Muscle layer of colon (tissue), 2 donors: ENCODE results near the gene MAGI1.

Source experiments
- H3K27ac ChIP-seq: one replicate; pipeline ENCODE4 v1.7.0; 2013; ENCODE audit warnings: low read depth, mild to moderate bottlenecking, low read length, moderate library complexity
- H3K27me3 ChIP-seq, 2 donors: one replicate each; pipeline ENCODE4 v1.7.0; 2013; ENCODE audit warnings: low read length in 2 of 2, mild to moderate bottlenecking in 2 of 2; ENCODE audit not compliant: insufficient read depth in 2 of 2, control insufficient read depth in 1 of 2
- H3K36me3 ChIP-seq: one replicate; pipeline ENCODE4 v1.7.0; 2013; ENCODE audit warnings: mild to moderate bottlenecking, low read length; ENCODE audit not compliant: insufficient read depth
- H3K4me1 ChIP-seq: one replicate; pipeline ENCODE4 v1.7.0; 2013; ENCODE audit warnings: mild to moderate bottlenecking, low read length; ENCODE audit not compliant: insufficient read depth
- H3K4me3 ChIP-seq, 2 donors: one replicate each; pipeline ENCODE4 v1.7.0; 2013; ENCODE audit warnings: low read length in 2 of 2, low read depth in 1 of 2, mild to moderate bottlenecking in 1 of 2, moderate library complexity in 1 of 2
- H3K9ac ChIP-seq: one replicate; pipeline ENCODE4 v1.7.0; 2013; ENCODE audit warnings: low read length
- H3K9me3 ChIP-seq: one replicate; pipeline ENCODE4 v1.7.0; 2013; ENCODE audit warnings: mild to moderate bottlenecking, low read length
- donor health status: abdominal sarcoma.
- donor health status: Adenocarcinoma of cecum.

MAGI1 gene

DNA sequence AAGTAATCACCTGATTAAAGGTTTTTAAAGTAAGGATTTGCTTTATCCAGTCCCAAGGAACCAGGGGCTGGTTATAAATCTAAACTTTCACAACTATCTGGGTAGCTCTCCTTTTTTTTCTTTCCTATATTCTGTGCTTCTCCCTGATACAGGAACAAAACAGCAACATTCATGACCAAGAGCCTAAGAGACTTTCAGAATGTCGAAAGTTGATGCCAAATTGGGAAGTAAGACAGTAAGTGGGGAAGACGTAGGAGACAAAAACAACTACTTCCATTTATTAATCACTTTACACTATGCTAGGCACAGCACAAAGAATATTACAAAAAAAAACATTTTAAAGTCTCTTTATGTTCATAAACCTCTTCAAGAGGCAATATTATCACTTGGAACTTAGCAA lies 211.6 kb downstream of the MAGI1 start:
- Histone ChIP-seq H3K4me1 (peaks cover 1% of the 10 kb centered on the region), H3K4me3 (no peak overlapping the region), H3K27me3 (no peaks in the 10 kb centered on the region), H3K27ac (no peak overlapping the region), H3K9ac (no peak overlapping the region), H3K9me3 (no peaks in the 10 kb centered on the region), H3K36me3 (no peaks in the 10 kb centered on the region)

GRCh38 chr3:65824166-65824565 lies 214.6 kb downstream of the MAGI1 start:
- Histone ChIP-seq H3K4me3 (no peak overlapping the region), H3K27ac (no peak overlapping the region), H3K9ac (no peak overlapping the region), H3K27me3 (no peaks in the 10 kb centered on the region), H3K9me3 (no peaks in the 10 kb centered on the region), H3K36me3 (no peaks in the 10 kb centered on the region), H3K4me1 (no peaks in the 10 kb centered on the region)

GRCh38 chr3:65820600-65820999 lies 218.1 kb downstream of the MAGI1 start:
- Histone ChIP-seq H3K27me3 (no peaks in the 10 kb centered on the region), H3K4me1 (no peaks in the 10 kb centered on the region), H3K9ac (no peak overlapping the region), H3K27ac (no peak overlapping the region), H3K4me3 (no peak overlapping the region), H3K36me3 (no peaks in the 10 kb centered on the region), H3K9me3 (no peaks in the 10 kb centered on the region)

- H3K4me3 ChIP-seq = no peak overlapping the region
These were observed 218.8 kb downstream of the MAGI1 start for GRCh38 chr3:65819896-65820295.

GRCh38 chr3:65817553-65818126 lies 221.1 kb downstream of the MAGI1 start:
- Histone ChIP-seq H3K9me3 (no peaks in the 10 kb centered on the region), H3K9ac (no peak overlapping the region), H3K27ac (no peak overlapping the region), H3K4me1 (no peaks in the 10 kb centered on the region), H3K36me3 (no peaks in the 10 kb centered on the region), H3K27me3 (no peaks in the 10 kb centered on the region), H3K4me3 (no peak overlapping the region)

More at GRCh38 chr3:65819896-65820295, 218.8 kb downstream of the MAGI1 start:
- Histone ChIP-seq H3K27me3 (no peaks in the 10 kb centered on the region), H3K9ac (no peak overlapping the region), H3K36me3 (no peaks in the 10 kb centered on the region), H3K9me3 (no peaks in the 10 kb centered on the region), H3K4me1 (no peaks in the 10 kb centered on the region), H3K27ac (no peak overlapping the region)

GRCh38 chr3:65816208-65816607 lies 222.5 kb downstream of the MAGI1 start:
- no peak overlapping the region for H3K27ac ChIP-seq
- no peak overlapping the region for H3K4me3 ChIP-seq
- no peaks in the 10 kb centered on the region for H3K4me1 ChIP-seq
- H3K36me3 ChIP-seq = no peaks in the 10 kb centered on the region
- no peak overlapping the region for H3K9ac ChIP-seq
- H3K27me3 ChIP-seq = no peaks in the 10 kb centered on the region
- no peaks in the 10 kb centered on the region for H3K9me3 ChIP-seq

GRCh38 chr3:65814845-65815578 lies 223.7 kb downstream of the MAGI1 start:
- H3K27me3 ChIP-seq = no peaks in the 10 kb centered on the region
- no peak overlapping the region for H3K27ac ChIP-seq
- no peak overlapping the region for H3K4me3 ChIP-seq

DNA sequence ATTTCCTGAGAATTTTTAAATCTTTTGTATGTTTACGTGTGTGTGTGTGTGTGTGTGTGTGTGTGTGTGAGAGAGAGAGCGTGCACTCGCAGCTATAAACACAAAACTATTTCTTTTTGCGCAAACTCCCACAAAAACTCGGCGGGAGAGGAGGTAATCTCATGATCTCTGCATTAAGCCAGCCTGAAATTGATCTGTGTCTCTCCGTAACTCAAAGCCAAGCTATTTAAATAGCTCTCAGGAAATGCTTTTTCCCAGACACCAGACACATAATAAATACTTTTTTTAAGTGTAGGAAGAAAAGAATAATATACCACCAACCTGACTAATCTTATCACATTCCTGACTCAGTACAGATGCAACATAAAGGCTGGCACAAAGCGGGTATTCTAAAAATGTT lies 226.8 kb downstream of the MAGI1 start:
- Histone ChIP-seq H3K36me3 (no peaks in the 10 kb centered on the region), H3K4me1 (no peaks in the 10 kb centered on the region), H3K9ac (no peak overlapping the region), H3K4me3 (no peak overlapping the region), H3K27me3 (no peaks in the 10 kb centered on the region), H3K9me3 (no peaks in the 10 kb centered on the region), H3K27ac (no peak overlapping the region)

More at GRCh38 chr3:65814845-65815578, 223.7 kb downstream of the MAGI1 start:
- Histone ChIP-seq H3K36me3 (no peaks in the 10 kb centered on the region), H3K4me1 (no peaks in the 10 kb centered on the region), H3K9ac (no peak overlapping the region), H3K9me3 (no peaks in the 10 kb centered on the region)

GRCh38 chr3:65811086-65811761 lies 227.5 kb downstream of the MAGI1 start:
- Histone ChIP-seq H3K27me3 (no peaks in the 10 kb centered on the region), H3K27ac (no peak overlapping the region), H3K4me1 (no peaks in the 10 kb centered on the region), H3K9ac (no peak overlapping the region), H3K36me3 (no peaks in the 10 kb centered on the region), H3K9me3 (no peaks in the 10 kb centered on the region), H3K4me3 (no peak overlapping the region)

- Histone ChIP-seq H3K9me3 (no peaks in the 10 kb centered on the region), H3K9ac (no peak overlapping the region), H3K36me3 (no peaks in the 10 kb centered on the region), H3K27ac (no peak overlapping the region), H3K4me3 (no peak overlapping the region), H3K4me1 (no peaks in the 10 kb centered on the region), H3K27me3 (no peaks in the 10 kb centered on the region)
These were observed 228.4 kb downstream of the MAGI1 start for GRCh38 chr3:65810302-65810701.

- Histone ChIP-seq H3K9ac (no peak overlapping the region), H3K4me3 (no peak overlapping the region), H3K4me1 (no peaks in the 10 kb centered on the region), H3K36me3 (no peaks in the 10 kb centered on the region), H3K27ac (no peak overlapping the region), H3K9me3 (no peaks in the 10 kb centered on the region), H3K27me3 (no peaks in the 10 kb centered on the region)
These were observed 229.0 kb downstream of the MAGI1 start for GRCh38 chr3:65809641-65810150.
